WTC11 (cell line): ENCODE measurements around the gene IVNS1ABP. TPM values are rescaled to one million over a fixed set of nuclear protein-coding genes. Genes with fewer than 3 reads are reported as not detected.

ENCODE experiments used
- ATAC-seq: fragments of 200-7000 bp; cut with Tn5 transposase; 2 replicates; pipeline ENCODE4 v1.10.0; 2021; ENCODE audit warnings: mild to moderate bottlenecking, moderate library complexity
- CTCF ChIA-PET: fragments of 300-600 bp; sonication (Branson Sonifier 250); formaldehyde crosslinking; loops from one replicate; lab custom pipeline; 2021; ENCODE audit warnings: antibody characterized with exemption; lab: Charles Lee
- POLR2A ChIA-PET: fragments of 350-600 bp; sonication (Branson Sonifier 250); formaldehyde crosslinking; loops from one replicate; lab custom pipeline; 2021; ENCODE audit warnings: antibody characterized with exemption; lab: Charles Lee
- DNase-seq: peaks from one replicate; pipeline ENCODE4 v3.0.0; 2021; ENCODE audit warnings: low spot score
- H3K27ac Mint-ChIP-seq: 2 replicates; pipeline ENCODE4 v1.8.0; 2021; ENCODE audit warnings: mixed read lengths
- H3K27me3 Mint-ChIP-seq: 2 replicates; pipeline ENCODE4 v1.8.0; 2021; ENCODE audit warnings: low read depth, mild to moderate bottlenecking, moderate library complexity, mixed read lengths
- H3K36me3 Mint-ChIP-seq: 2 replicates; pipeline ENCODE4 v1.8.0; 2021; ENCODE audit warnings: mixed read lengths
- H3K4me1 Mint-ChIP-seq: 2 replicates; pipeline ENCODE4 v1.8.0; 2022; ENCODE audit warnings: mixed read lengths
- H3K4me3 Mint-ChIP-seq: 2 replicates; pipeline ENCODE4 v1.8.0; 2021; ENCODE audit warnings: mild to moderate bottlenecking, moderate library complexity, mixed read lengths
- H3K9me3 Mint-ChIP-seq: 2 replicates; pipeline ENCODE4 v1.8.0; 2021; ENCODE audit warnings: mixed read lengths
- ATF6 ChIP-seq: sonication (generic); formaldehyde crosslinking; IDR thresholded peaks from 2 replicates; pipeline ENCODE4 v1.8.1; 2023; ENCODE audit warnings: mild to moderate bottlenecking, missing genetic modification reagents
- ELF4 ChIP-seq: sonication (generic); formaldehyde crosslinking; IDR thresholded peaks from 2 replicates; pipeline ENCODE4 v1.8.1; 2022; ENCODE audit warnings: low read depth, mild to moderate bottlenecking, moderate library complexity, missing genetic modification reagents
- ETV6 ChIP-seq: sonication (generic); formaldehyde crosslinking; IDR thresholded peaks from 2 replicates; pipeline ENCODE4 v1.8.1; 2022; ENCODE audit warnings: mild to moderate bottlenecking, missing genetic modification reagents
- GABPB1 ChIP-seq: sonication (generic); formaldehyde crosslinking; IDR thresholded peaks from 2 replicates; pipeline ENCODE4 v1.8.1; 2023; ENCODE audit warnings: mild to moderate bottlenecking, missing genetic modification reagents
- IRF1 ChIP-seq: sonication (generic); formaldehyde crosslinking; IDR thresholded peaks from 2 replicates; pipeline ENCODE4 v1.8.0; 2023; ENCODE audit warnings: missing genetic modification reagents
- KAT7 ChIP-seq: sonication (generic); formaldehyde crosslinking; IDR thresholded peaks from 2 replicates; pipeline ENCODE4 v1.8.1; 2023; ENCODE audit warnings: missing genetic modification reagents, mild to moderate bottlenecking, borderline replicate concordance
- NR1H2 ChIP-seq: sonication (generic); formaldehyde crosslinking; IDR thresholded peaks from 2 replicates; pipeline ENCODE4 v1.9.0; 2021; ENCODE audit warnings: mild to moderate bottlenecking, moderate library complexity, missing genetic modification reagents
- NR3C1 ChIP-seq: sonication (generic); formaldehyde crosslinking; conservative IDR thresholded peaks from 2 replicates; pipeline ENCODE4 v1.8.1; 2023; ENCODE audit warnings: low read depth, mild to moderate bottlenecking, missing genetic modification reagents
- RELA ChIP-seq: sonication (generic); formaldehyde crosslinking; IDR thresholded peaks from 2 replicates; pipeline ENCODE4 v1.8.1; 2022; ENCODE audit warnings: missing genetic modification reagents, mild to moderate bottlenecking, borderline replicate concordance
- SP1 ChIP-seq: sonication (generic); formaldehyde crosslinking; conservative IDR thresholded peaks from 2 replicates; pipeline ENCODE4 v1.8.1; 2022; ENCODE audit warnings: missing genetic modification reagents
- USF1 ChIP-seq: sonication (generic); formaldehyde crosslinking; IDR thresholded peaks from 2 replicates; pipeline ENCODE4 v1.8.0; 2022; ENCODE audit warnings: mild to moderate bottlenecking, missing genetic modification reagents
- ZBTB43 ChIP-seq: sonication (generic); formaldehyde crosslinking; IDR thresholded peaks from 2 replicates; pipeline ENCODE4 v1.8.1; 2023; ENCODE audit warnings: mild to moderate bottlenecking, missing genetic modification reagents
- ZNF263 ChIP-seq: sonication (generic); formaldehyde crosslinking; IDR thresholded peaks from 2 replicates; pipeline ENCODE4 v1.8.1; 2022; ENCODE audit warnings: low read depth, mild to moderate bottlenecking, moderate library complexity, missing genetic modification reagents
- ZNF671 ChIP-seq: fragments of 250-450 bp; sonication (Bioruptor Pico); IDR thresholded peaks from 2 replicates; pipeline ENCODE4 v1.8.0; 2021; ENCODE audit warnings: mild to moderate bottlenecking
- total RNA-seq: library from RNA; stranded (reverse); gene quantifications from 3 replicates; pipeline ENCODE4 v1.2.3, GENCODE V29; 2021

Gene IVNS1ABP
- total RNA-seq, 1 experiment from 2014 or later: 159 TPM

GRCh38 chr1:185263780-185264179 is 53.3 kb downstream of the IVNS1ABP start:
- Mint-ChIP-seq H3K9me3 (no peaks in the 10 kb centered on the region), H3K27me3 (no peaks in the 10 kb centered on the region), H3K27ac (no peak overlapping the region), H3K4me1 (peaks cover 4% of the 10 kb centered on the region; the same call in 1 of the 2 replicates), H3K4me3 (no peak overlapping the region), H3K36me3 (no peaks in the 10 kb centered on the region)
- TF ChIP-seq IRF1 (CRISPR knock-in tag) (no peak), ELF4 (no peak), SP1 (CRISPR knock-in tag) (no peak), GABPB1 (no peak), ZNF263 (no peak)
- ChIA-PET CTCF (no interaction called here), POLR2A (no interaction called here)
- DNase-seq: no peak
- ATAC-seq: no peak

- CTCF ChIA-PET: no interaction called here
Measured at GRCh38 chr1:185263292-185263691, 53.8 kb downstream of the IVNS1ABP start.

GRCh38 chr1:185262151-185262550 is 54.9 kb downstream of the IVNS1ABP start:
- H3K27me3 Mint-ChIP-seq: no peaks in the 10 kb centered on the region
- POLR2A ChIA-PET: interaction anchor here (0.6 kb wide), 2 partner anchors 30 to 76 kb away, joined by 4 to 5 read pairs; no protein-coding TSS in a partner anchor

More at GRCh38 chr1:185263292-185263691, 53.8 kb downstream of the IVNS1ABP start:
- H3K36me3 Mint-ChIP-seq: no peaks in the 10 kb centered on the region
- TF ChIP-seq NR1H2 (CRISPR knock-in tag): no peak
- TF ChIP-seq ETV6 (CRISPR knock-in tag): no peak
- DNase-seq: no peak
- POLR2A ChIA-PET: no interaction called here
- peaks cover 7% of the 10 kb centered on the region for H3K4me1 Mint-ChIP-seq
- no peak for ATAC-seq
- no peaks in the 10 kb centered on the region for H3K9me3 Mint-ChIP-seq
- no peak overlapping the region for H3K27ac Mint-ChIP-seq
- no peak overlapping the region for H3K4me3 Mint-ChIP-seq
- H3K27me3 Mint-ChIP-seq: no peaks in the 10 kb centered on the region

More at GRCh38 chr1:185262151-185262550, 54.9 kb downstream of the IVNS1ABP start:
- H3K4me3 Mint-ChIP-seq: no peak overlapping the region
- ATAC-seq (no peak), DNase-seq (no peak)
- TF ChIP-seq NR3C1 (CRISPR knock-in tag) (no peak), ZNF671 (CRISPR knock-in tag) (no peak), ATF6 (CRISPR knock-in tag) (no peak), RELA (no peak), ZBTB43 (CRISPR knock-in tag) (no peak), IRF1 (CRISPR knock-in tag) (no peak), USF1 (CRISPR knock-in tag) (no peak), KAT7 (CRISPR knock-in tag) (no peak)
- no peaks in the 10 kb centered on the region for H3K9me3 Mint-ChIP-seq
- peaks cover 16% of the 10 kb centered on the region for H3K4me1 Mint-ChIP-seq
- H3K36me3 Mint-ChIP-seq: no peaks in the 10 kb centered on the region
- no peak overlapping the region for H3K27ac Mint-ChIP-seq
- CTCF ChIA-PET: no interaction called here
